Renal pelvis (tissue), 4 donors: ENCODE data around the gene MMP3. TPM values are rescaled to one million over a fixed set of nuclear protein-coding genes. Genes with fewer than 3 reads are reported as not detected.

Source experiments
- DNase-seq: peaks from one replicate; pipeline ENCODE4 v3.0.0-alpha.2; 2013
- polyA plus RNA-seq, 3 donors: library from polyadenylated mRNA; unstranded; fragments of 120-200 nt; gene quantifications; one replicate each; pipeline ENCODE4 v1.2.1, GENCODE V29; 2013; ENCODE audit not compliant: insufficient read length in 3 of 3

Gene MMP3
- polyA plus RNA-seq, 3 donors: 0.10 TPM; not detected in 2

GRCh38 chr11:102791271-102792036, 52.0 kb downstream of the MMP3 start:
- DNase-seq: no peak

- DNase-seq: no peak
Measured at GRCh38 chr11:102788334-102788995, 54.9 kb downstream of the MMP3 start.

Other genes with a start within 250 kb of the MMP3 start
- gene MMP20, start 218.3 kb downstream of the MMP3 start, polyA plus RNA-seq: not detected
- gene MMP27, start 137.8 kb downstream of the MMP3 start, polyA plus RNA-seq: not detected
- under 1 TPM in 1 of 3 donors, not detected in 2; 0.06 TPM for gene MMP8, start 118.7 kb downstream of the MMP3 start, polyA plus RNA-seq
- gene MMP10, start 63.0 kb downstream of the MMP3 start, polyA plus RNA-seq: under 1 TPM in 1 of 3 donors, not detected in 2; 0.11 TPM
- gene MMP1, start 45.4 kb downstream of the MMP3 start, polyA plus RNA-seq: under 1 TPM in 2 of 3 donors, not detected in 1; 0.21 to 0.27 TPM
- 1 to 10 TPM; 2.4 to 4.7 (median 4.3) TPM for gene MMP12, start 31.4 kb upstream of the MMP3 start, polyA plus RNA-seq
- under 1 TPM in 1 of 3 donors, not detected in 2; 0.16 TPM for gene MMP13, start 112.1 kb upstream of the MMP3 start, polyA plus RNA-seq
- 10 to 100 TPM; 33.0 to 37.2 (median 35.1) TPM for gene DCUN1D5, start 248.6 kb upstream of the MMP3 start, polyA plus RNA-seq